Smooth muscle cell of the coronary artery (primary cell): ENCODE measurements around the gene NFATC1. TPM values are rescaled to one million over a fixed set of nuclear protein-coding genes. Genes with fewer than 3 reads are reported as not detected.

ENCODE experiments used
- total RNA-seq: library from RNA; depleted of rRNA; stranded (reverse); fragments of >200 nt; gene quantifications from 2 replicates; pipeline ENCODE4 v1.2.3, GENCODE V29; 2014; ENCODE audit warnings: low replicate concordance

The NFATC1 gene
- total RNA-seq: 1.3 and 6.8 TPM in 2 replicates

DNA sequence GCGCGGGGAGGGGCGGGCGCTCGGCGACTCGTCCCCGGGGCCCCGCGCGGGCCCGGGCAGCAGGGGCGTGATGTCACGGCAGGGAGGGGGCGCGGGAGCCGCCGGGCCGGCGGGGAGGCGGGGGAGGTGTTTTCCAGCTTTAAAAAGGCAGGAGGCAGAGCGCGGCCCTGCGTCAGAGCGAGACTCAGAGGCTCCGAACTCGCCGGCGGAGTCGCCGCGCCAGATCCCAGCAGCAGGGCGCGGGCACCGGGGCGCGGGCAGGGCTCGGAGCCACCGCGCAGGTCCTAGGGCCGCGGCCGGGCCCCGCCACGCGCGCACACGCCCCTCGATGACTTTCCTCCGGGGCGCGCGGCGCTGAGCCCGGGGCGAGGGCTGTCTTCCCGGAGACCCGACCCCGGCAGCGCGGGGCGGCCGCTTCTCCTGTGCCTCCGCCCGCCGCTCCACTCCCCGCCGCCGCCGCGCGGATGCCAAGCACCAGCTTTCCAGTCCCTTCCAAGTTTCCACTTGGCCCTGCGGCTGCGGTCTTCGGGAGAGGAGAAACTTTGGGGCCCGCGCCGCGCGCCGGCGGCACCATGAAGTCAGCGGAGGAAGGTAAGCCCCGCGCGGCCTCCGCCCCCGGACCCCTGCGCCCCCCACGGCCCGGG is at the start of gene NFATC1:
TSS of gene NFATC1 (plus strand) at position 170 of the 644 bp plus-strand sequence. CDS start at position 465, 295 bp downstream.

